Activated naive CD4-positive, alpha-beta T cell treated with anti-CD3 and anti-CD28 coated beads, Interleukin-2, amount 10 ng/mL, durations not matched to agents 7 days and 5 days (primary cell): ENCODE data around the gene ERI2.

Experiments
- CTCF ChIA-PET: fragments of 350-600 bp; sonication (Branson Sonifier 250); formaldehyde crosslinking; loops from one replicate; lab custom pipeline; 2021; ENCODE audit warnings: antibody characterized with exemption; lab: Charles Lee
- DNase-seq: peaks from one replicate; pipeline ENCODE4 v3.0.0-alpha.2; 2020
- H3K27ac Mint-ChIP-seq: one replicate; pipeline ENCODE4 v1.8.0; 2021; ENCODE audit warnings: mild to moderate bottlenecking, moderate library complexity, mixed read lengths
- H3K27me3 Mint-ChIP-seq: one replicate; pipeline ENCODE4 v1.8.0; 2021; ENCODE audit warnings: mild to moderate bottlenecking, mixed read lengths
- H3K36me3 Mint-ChIP-seq: one replicate; pipeline ENCODE4 v1.8.0; 2021; ENCODE audit warnings: mixed read lengths
- H3K4me1 Mint-ChIP-seq: one replicate; pipeline ENCODE4 v1.8.0; 2021; ENCODE audit warnings: mixed read lengths
- H3K4me3 Mint-ChIP-seq: one replicate; pipeline ENCODE4 v1.8.0; 2021; ENCODE audit warnings: mild to moderate bottlenecking, moderate library complexity, mixed read lengths
- H3K9me3 Mint-ChIP-seq: one replicate; pipeline ENCODE4 v1.8.0; 2021; ENCODE audit warnings: mixed read lengths

ERI2 gene

GRCh38 chr16:20803561-20804214 lies 2.6 kb downstream of the ERI2 start:
- DNase-seq, result no peak
- no peak overlapping the region for H3K4me3 Mint-ChIP-seq
- CTCF ChIA-PET, result interaction anchor here (1.2 to 2.0 kb wide), 2 partner anchors 30 to 47 kb away, joined by 4 to 5 read pairs; no protein-coding TSS in a partner anchor
- H3K27ac Mint-ChIP-seq, result no peak overlapping the region
- H3K36me3 Mint-ChIP-seq, result peaks cover 10% of the 10 kb centered on the region
- H3K27me3 Mint-ChIP-seq, result no peaks in the 10 kb centered on the region
- no peaks in the 10 kb centered on the region for H3K9me3 Mint-ChIP-seq
- H3K4me1 Mint-ChIP-seq, result peaks cover 32% of the 10 kb centered on the region

- Mint-ChIP-seq H3K4me1 (peaks cover 34% of the 10 kb centered on the region), H3K27ac (no peak overlapping the region), H3K36me3 (peaks cover 10% of the 10 kb centered on the region), H3K27me3 (no peaks in the 10 kb centered on the region), H3K9me3 (no peaks in the 10 kb centered on the region), H3K4me3 (no peak overlapping the region)
- no peak for DNase-seq
- CTCF ChIA-PET, result interaction anchor here (2.0 kb wide), 1 partner anchor 29 kb away, joined by 4 read pairs; no protein-coding TSS in a partner anchor
Observed at GRCh38 chr16:20803192-20803560, 3.1 kb downstream of the ERI2 start.

GRCh38 chr16:20801278-20801677 lies 5.0 kb downstream of the ERI2 start:
- H3K27ac Mint-ChIP-seq, result no peak overlapping the region
- CTCF ChIA-PET, result interaction anchor here (3.1 kb wide), 1 partner anchor 283 kb away, joined by 10 read pairs; no protein-coding TSS in a partner anchor

GRCh38 chr16:20799599-20799998 lies 6.7 kb downstream of the ERI2 start:
- CTCF ChIA-PET, result interaction anchor here (0.7 to 3.1 kb wide), 3 partner anchors 12 to 284 kb away, joined by 3 to 10 read pairs (median 4); no protein-coding TSS in a partner anchor
- Mint-ChIP-seq H3K27ac (no peak overlapping the region), H3K4me3 (no peak overlapping the region), H3K36me3 (peaks cover 9% of the 10 kb centered on the region), H3K9me3 (no peaks in the 10 kb centered on the region), H3K27me3 (no peaks in the 10 kb centered on the region), H3K4me1 (peaks cover 19% of the 10 kb centered on the region)
- DNase-seq, result no peak

More at GRCh38 chr16:20801278-20801677, 5.0 kb downstream of the ERI2 start:
- Mint-ChIP-seq H3K27me3 (no peaks in the 10 kb centered on the region), H3K36me3 (peaks cover 9% of the 10 kb centered on the region), H3K9me3 (no peaks in the 10 kb centered on the region), H3K4me1 (peaks cover 25% of the 10 kb centered on the region), H3K4me3 (no peak overlapping the region)
- DNase-seq, result no peak

- CTCF ChIA-PET, result interaction anchor here (0.7 to 3.1 kb wide), 3 partner anchors 23 to 286 kb away, joined by 3 to 10 read pairs (median 3); partner anchors contain the start of gene ACSM3
- Mint-ChIP-seq H3K27ac (no peak overlapping the region), H3K27me3 (no peaks in the 10 kb centered on the region), H3K9me3 (no peaks in the 10 kb centered on the region), H3K4me1 (peaks cover 19% of the 10 kb centered on the region), H3K36me3 (peaks cover 9% of the 10 kb centered on the region), H3K4me3 (no peak overlapping the region)
- DNase-seq, result no peak
Observed at GRCh38 chr16:20798364-20798763, 7.9 kb downstream of the ERI2 start.

- no peak overlapping the region for H3K4me3 Mint-ChIP-seq
- H3K27ac Mint-ChIP-seq, result no peak overlapping the region
- H3K9me3 Mint-ChIP-seq, result no peaks in the 10 kb centered on the region
- no peak for DNase-seq
- no peaks in the 10 kb centered on the region for H3K27me3 Mint-ChIP-seq
- no peaks in the 10 kb centered on the region for H3K36me3 Mint-ChIP-seq
- H3K4me1 Mint-ChIP-seq, result no peaks in the 10 kb centered on the region
- CTCF ChIA-PET, result interaction anchor here (0.8 to 1.5 kb wide), 3 partner anchors 14 to 56 kb away, joined by 3 to 7 read pairs (median 3); no protein-coding TSS in a partner anchor
Observed at GRCh38 chr16:20791923-20792612, 14.2 kb downstream of the ERI2 start.

GRCh38 chr16:20789130-20789529 lies 17.1 kb downstream of the ERI2 start:
- no peaks in the 10 kb centered on the region for H3K9me3 Mint-ChIP-seq
- no peaks in the 10 kb centered on the region for H3K4me1 Mint-ChIP-seq
- H3K27me3 Mint-ChIP-seq, result no peaks in the 10 kb centered on the region
- no peak overlapping the region for H3K27ac Mint-ChIP-seq
- no peak for DNase-seq
- CTCF ChIA-PET, result interaction anchor here (1.1 to 1.3 kb wide), 2 partner anchors 14 to 16 kb away, joined by 3 to 5 read pairs; no protein-coding TSS in a partner anchor
- no peak overlapping the region for H3K4me3 Mint-ChIP-seq
- H3K36me3 Mint-ChIP-seq, result no peaks in the 10 kb centered on the region

- no peak for DNase-seq
- CTCF ChIA-PET, result interaction anchor here (1.8 kb wide), 1 partner anchor 9 kb away, joined by 5 read pairs; no protein-coding TSS in a partner anchor
- Mint-ChIP-seq H3K4me1 (no peaks in the 10 kb centered on the region), H3K27me3 (no peaks in the 10 kb centered on the region), H3K36me3 (no peaks in the 10 kb centered on the region), H3K27ac (no peak overlapping the region), H3K4me3 (no peak overlapping the region), H3K9me3 (no peaks in the 10 kb centered on the region)
Observed at GRCh38 chr16:20784204-20784603, 22.1 kb downstream of the ERI2 start.

- CTCF ChIA-PET, result interaction anchor here (0.9 to 1.8 kb wide), 2 partner anchors 8 to 42 kb away, joined by 3 to 5 read pairs; no protein-coding TSS in a partner anchor
- H3K27me3 Mint-ChIP-seq, result no peaks in the 10 kb centered on the region
- H3K4me3 Mint-ChIP-seq, result no peak overlapping the region
- no peak overlapping the region for H3K27ac Mint-ChIP-seq
- no peaks in the 10 kb centered on the region for H3K4me1 Mint-ChIP-seq
- no peak for DNase-seq
- H3K9me3 Mint-ChIP-seq, result no peaks in the 10 kb centered on the region
- H3K36me3 Mint-ChIP-seq, result no peaks in the 10 kb centered on the region
Observed at GRCh38 chr16:20782470-20782869, 23.8 kb downstream of the ERI2 start.

GRCh38 chr16:20781697-20782096 lies 24.6 kb downstream of the ERI2 start:
- Mint-ChIP-seq H3K9me3 (no peaks in the 10 kb centered on the region), H3K27me3 (no peaks in the 10 kb centered on the region), H3K4me1 (no peaks in the 10 kb centered on the region), H3K4me3 (no peak overlapping the region), H3K36me3 (no peaks in the 10 kb centered on the region), H3K27ac (no peak overlapping the region)
- DNase-seq, result no peak
- CTCF ChIA-PET, result no interaction called here

- no peaks in the 10 kb centered on the region for H3K9me3 Mint-ChIP-seq
Observed at GRCh38 chr16:20774703-20775362, 31.4 kb downstream of the ERI2 start.

GRCh38 chr16:20773679-20774078 lies 32.6 kb downstream of the ERI2 start:
- CTCF ChIA-PET, result interaction anchor here (0.7 to 3.8 kb wide), 3 partner anchors 9 to 236 kb away, joined by 3 to 28 read pairs (median 4); partner anchors contain the start of gene ACSM3
- Mint-ChIP-seq H3K4me3 (no peak overlapping the region), H3K4me1 (no peaks in the 10 kb centered on the region), H3K27ac (no peak overlapping the region), H3K36me3 (no peaks in the 10 kb centered on the region), H3K27me3 (no peaks in the 10 kb centered on the region), H3K9me3 (no peaks in the 10 kb centered on the region)
- DNase-seq, result no peak

More at GRCh38 chr16:20774703-20775362, 31.4 kb downstream of the ERI2 start:
- Mint-ChIP-seq H3K27ac (no peak overlapping the region), H3K4me3 (no peak overlapping the region), H3K27me3 (no peaks in the 10 kb centered on the region), H3K4me1 (no peaks in the 10 kb centered on the region), H3K36me3 (no peaks in the 10 kb centered on the region)
- CTCF ChIA-PET, result interaction anchor here (0.6 to 3.8 kb wide), 14 partner anchors 8 to 526 kb away, joined by 3 to 28 read pairs (median 4); partner anchors contain the start of gene ACSM3
- DNase-seq, result peak; percentile 84

- Mint-ChIP-seq H3K36me3 (no peaks in the 10 kb centered on the region), H3K4me1 (peaks cover 12% of the 10 kb centered on the region), H3K4me3 (no peak overlapping the region), H3K27me3 (no peaks in the 10 kb centered on the region), H3K9me3 (no peaks in the 10 kb centered on the region), H3K27ac (no peak overlapping the region)
- no peak for DNase-seq
- CTCF ChIA-PET, result no interaction called here
Observed at GRCh38 chr16:20768818-20769217, 37.5 kb downstream of the ERI2 start.

- no peak for DNase-seq
- H3K36me3 Mint-ChIP-seq, result peaks cover 3% of the 10 kb centered on the region
- H3K27ac Mint-ChIP-seq, result no peak overlapping the region
- H3K27me3 Mint-ChIP-seq, result no peaks in the 10 kb centered on the region
- no peak overlapping the region for H3K4me3 Mint-ChIP-seq
- H3K4me1 Mint-ChIP-seq, result peaks cover 19% of the 10 kb centered on the region
- no peaks in the 10 kb centered on the region for H3K9me3 Mint-ChIP-seq
- CTCF ChIA-PET, result no interaction called here
Observed at GRCh38 chr16:20768121-20768520, 38.2 kb downstream of the ERI2 start.
